CD14-positive monocyte (primary cell): ENCODE results near the gene CDH23. TPM values are rescaled to one million over a fixed set of nuclear protein-coding genes. Genes with fewer than 3 reads are reported as not detected.
A peak's percentile ranks its signal among the peaks of the same experiment; 100 is the strongest.

ENCODE experiments used
- DNase-seq, 3 donors: peaks; one replicate each; pipeline ENCODE4 v3.0.0-alpha.2; 2011 to 2022
- H2AFZ ChIP-seq: 2 replicates; pipeline ENCODE4 v1.6.0; 2012; ENCODE audit warnings: mild to moderate bottlenecking, low read depth, low read length, inconsistent platforms; ENCODE audit not compliant: insufficient read depth, poor library complexity, severe bottlenecking
- H3K27ac ChIP-seq, 2 donors: 1 replicate in 1 of 2; 2 replicates in 1 of 2; pipeline ENCODE4 v1.5.1; 2012 to 2013; ENCODE audit warnings: low read length in 2 of 2, control low read depth in 1 of 2, inconsistent platforms in 1 of 2, low read depth in 1 of 2, mild to moderate bottlenecking in 1 of 2
- H3K27me3 ChIP-seq, 2 donors: one replicate each; pipeline versions ENCODE4 v1.6.0 to v1.6.1; 2011 to 2013; ENCODE audit warnings: low read length in 2 of 2; ENCODE audit not compliant: control insufficient read depth in 2 of 2, insufficient read depth in 2 of 2
- H3K36me3 ChIP-seq, 2 donors: replicated peaks in 1 of 2; 1 replicate in 1 of 2; 2 replicates in 1 of 2; pipeline versions ENCODE4 v1.5.1 to v1.6.1; 2012 to 2013; ENCODE audit warnings: low read length in 2 of 2, control low read depth in 1 of 2, inconsistent platforms in 1 of 2, mild to moderate bottlenecking in 1 of 2; ENCODE audit not compliant: insufficient read depth in 2 of 2, control insufficient read depth in 1 of 2
- H3K4me1 ChIP-seq, 2 donors: 1 replicate in 1 of 2; 2 replicates in 1 of 2; pipeline versions ENCODE4 v1.5.1 to v1.6.1; 2012 to 2013; ENCODE audit warnings: low read length in 2 of 2, control low read depth in 1 of 2, inconsistent platforms in 1 of 2, mild to moderate bottlenecking in 1 of 2, moderate library complexity in 1 of 2; ENCODE audit not compliant: insufficient read depth in 2 of 2, control insufficient read depth in 1 of 2
- H3K4me2 ChIP-seq: replicated peaks from 2 replicates; pipeline ENCODE3; 2012; ENCODE audit warnings: low read length, moderate library complexity, mild to moderate bottlenecking; ENCODE audit not compliant: poor library complexity, severe bottlenecking; ENCODE audit errors: extremely low read depth
- H3K4me3 ChIP-seq, 3 experiments: fragments of 200-600 bp in 1 of 3; sonication (generic) in 1 of 3; replicated peaks in 1 of 3; 1 replicate in 2 of 3; 2 replicates in 1 of 3; pipeline ENCODE4 v1.5.1; 2011 to 2013; ENCODE audit warnings: low read length in 3 of 3, mild to moderate bottlenecking in 3 of 3, control low read depth in 2 of 3, low read depth in 2 of 3, inconsistent platforms in 1 of 3, moderate library complexity in 1 of 3
- H3K79me2 ChIP-seq: 2 replicates; pipeline ENCODE4 v1.6.0; 2012; ENCODE audit warnings: mild to moderate bottlenecking, control low read depth, inconsistent platforms, low read length, moderate library complexity; ENCODE audit not compliant: insufficient read depth
- H3K9ac ChIP-seq: 2 replicates; pipeline ENCODE4 v1.6.0; 2017; ENCODE audit warnings: low read length, mild to moderate bottlenecking; ENCODE audit not compliant: insufficient read depth, poor library complexity, severe bottlenecking
- H3K9me3 ChIP-seq, 2 donors: replicated peaks in 1 of 2; 1 replicate in 1 of 2; 2 replicates in 1 of 2; pipeline versions ENCODE4 v1.5.1 to v1.6.1; 2012 to 2013; ENCODE audit warnings: low read length in 2 of 2, control low read depth in 1 of 2; ENCODE audit not compliant: control insufficient read depth in 1 of 2, insufficient read depth in 1 of 2
- H4K20me1 ChIP-seq: 2 replicates; pipeline ENCODE4 v1.6.0; 2012; ENCODE audit warnings: mild to moderate bottlenecking, low read length, control low read depth, moderate library complexity; ENCODE audit not compliant: insufficient read depth
- H3K27ac Mint-ChIP-seq, 7 donors: one replicate each; pipeline ENCODE4 v1.8.0; 2020; ENCODE audit warnings: mild to moderate bottlenecking in 7 of 7, mixed read lengths in 7 of 7, moderate library complexity in 6 of 7, inconsistent platforms in 2 of 7
- H3K27me3 Mint-ChIP-seq, 3 donors: one replicate each; pipeline ENCODE4 v1.8.0; 2021 to 2022; ENCODE audit warnings: low read depth in 3 of 3, mild to moderate bottlenecking in 3 of 3, mixed read lengths in 3 of 3, moderate library complexity in 3 of 3, inconsistent platforms in 1 of 3
- H3K36me3 Mint-ChIP-seq, 2 donors: one replicate each; pipeline ENCODE4 v1.8.0; 2020; ENCODE audit warnings: mixed read lengths in 2 of 2, inconsistent platforms in 1 of 2, mild to moderate bottlenecking in 1 of 2
- H3K4me1 Mint-ChIP-seq: one replicate; pipeline ENCODE4 v1.8.0; 2020; ENCODE audit warnings: mild to moderate bottlenecking, mixed read lengths
- H3K4me3 Mint-ChIP-seq, 2 donors: one replicate each; pipeline ENCODE4 v1.8.0; 2020; ENCODE audit warnings: mild to moderate bottlenecking in 2 of 2, mixed read lengths in 2 of 2, moderate library complexity in 1 of 2
- H3K9me3 Mint-ChIP-seq, 7 donors: one replicate each; pipeline ENCODE4 v1.8.0; 2020 to 2022; ENCODE audit warnings: mixed read lengths in 7 of 7, mild to moderate bottlenecking in 6 of 7, moderate library complexity in 6 of 7, inconsistent platforms in 2 of 7
- WGBS: methylation state at CpG from one replicate; pipeline ENCODE4 v1.1.5; 2013; ENCODE audit warnings: missing lambda C conversion rate; ENCODE audit not compliant: insufficient coverage; 5-methylcytosine and 5-hydroxymethylcytosine counted together
- intact Hi-C, 2 donors: fragments of 100-400 bp; cut with micrococcal nuclease; formaldehyde crosslinking; loops; one replicate each; pipeline versions ENCODE4 v1.15.0 to v1.15.1; 2023
- polyA plus RNA-seq, 3 donors: library from polyadenylated mRNA; depleted of rRNA in 1 of 3; unstranded in 2 of 3; stranded (reverse) in 1 of 3; fragments of 300-500 nt in 2 of 3; fragments of >200 nt in 1 of 3; fragmentation: Illumina TruSeq in 2 of 3; gene quantifications; 1 replicate in 2 of 3; 2 replicates in 1 of 3; pipeline ENCODE4 v1.2.3, GENCODE V29; 2012 to 2021
- TF ChIP-seq, protein P1 (sequence below): fragments of 200-600 bp; IDR thresholded peaks from one replicate; pipeline ENCODE4 v1.8.0; 2022; ENCODE audit warnings: antibody characterized with exemption, mild to moderate bottlenecking

The CDH23 gene
- polyA plus RNA-seq, 3 donors: 8.2 to 36.2 (median 10.5) TPM

DNA sequence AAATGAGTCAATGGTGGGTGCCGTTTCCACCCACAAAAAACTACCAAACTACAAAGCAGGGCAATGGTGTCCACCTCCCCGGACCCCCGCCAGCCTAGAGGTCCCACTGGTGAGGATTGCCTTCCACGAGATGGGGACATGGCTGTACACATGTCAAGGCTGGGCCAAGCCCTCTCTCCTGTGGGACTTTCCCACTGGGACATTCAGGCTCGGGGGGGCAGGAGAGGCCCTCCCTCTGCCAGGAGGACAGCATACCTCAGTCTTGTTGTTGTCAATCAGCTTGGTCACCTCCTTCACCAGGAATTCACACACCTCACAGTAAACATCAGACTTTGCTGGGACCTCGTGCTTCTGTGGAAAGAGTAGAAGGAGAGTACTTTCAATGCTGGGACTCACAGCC lies 423.3 kb downstream of the CDH23 start:
- WGBS: 94% methylated on average over 4 of the region's 6 CpGs
- intact Hi-C loops: loop anchor here in 1 of 2 donors (10.0 kb wide), 1 partner anchor 505 kb away; the partner anchor contains the start of gene SLC29A3
- Histone ChIP-seq H3K4me2 (no peak overlapping the region), H3K9me3 (no peaks in the 10 kb centered on the region), H3K4me3 (no peak overlapping the region), H3K79me2 (peaks cover 91% of the 10 kb centered on the region), H4K20me1 (peaks cover 100% of the 10 kb centered on the region), H3K36me3 (peaks cover 96 to 100% of the 10 kb centered on the region in 2 donors), H3K4me1 (peaks cover 95 to 99% of the 10 kb centered on the region in 2 donors), H3K27ac (peak overlapping the region; percentile 89 to 95), H3K9ac (peak overlapping the region; percentile 58), H2AFZ (no peak overlapping the region), H3K27me3 (no peaks in the 10 kb centered on the region)
- peaks cover 92% of the 10 kb centered on the region for H3K4me1 Mint-ChIP-seq
- peaks cover 0 to 4% (median 0%) of the 10 kb centered on the region in 3 donors for H3K27me3 Mint-ChIP-seq
- H3K27ac Mint-ChIP-seq: peak overlapping the region; percentile 96 to 98 (median 98)
- no peak for DNase-seq
- H3K9me3 Mint-ChIP-seq: no peaks in the 10 kb centered on the region
- H3K36me3 Mint-ChIP-seq: peaks cover 96 to 97% of the 10 kb centered on the region in 2 donors
- TF ChIP-seq, protein P1, sequence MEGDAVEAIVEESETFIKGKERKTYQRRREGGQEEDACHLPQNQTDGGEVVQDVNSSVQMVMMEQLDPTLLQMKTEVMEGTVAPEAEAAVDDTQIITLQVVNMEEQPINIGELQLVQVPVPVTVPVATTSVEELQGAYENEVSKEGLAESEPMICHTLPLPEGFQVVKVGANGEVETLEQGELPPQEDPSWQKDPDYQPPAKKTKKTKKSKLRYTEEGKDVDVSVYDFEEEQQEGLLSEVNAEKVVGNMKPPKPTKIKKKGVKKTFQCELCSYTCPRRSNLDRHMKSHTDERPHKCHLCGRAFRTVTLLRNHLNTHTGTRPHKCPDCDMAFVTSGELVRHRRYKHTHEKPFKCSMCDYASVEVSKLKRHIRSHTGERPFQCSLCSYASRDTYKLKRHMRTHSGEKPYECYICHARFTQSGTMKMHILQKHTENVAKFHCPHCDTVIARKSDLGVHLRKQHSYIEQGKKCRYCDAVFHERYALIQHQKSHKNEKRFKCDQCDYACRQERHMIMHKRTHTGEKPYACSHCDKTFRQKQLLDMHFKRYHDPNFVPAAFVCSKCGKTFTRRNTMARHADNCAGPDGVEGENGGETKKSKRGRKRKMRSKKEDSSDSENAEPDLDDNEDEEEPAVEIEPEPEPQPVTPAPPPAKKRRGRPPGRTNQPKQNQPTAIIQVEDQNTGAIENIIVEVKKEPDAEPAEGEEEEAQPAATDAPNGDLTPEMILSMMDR: no peak
- no peak overlapping the region for H3K4me3 Mint-ChIP-seq

DNA sequence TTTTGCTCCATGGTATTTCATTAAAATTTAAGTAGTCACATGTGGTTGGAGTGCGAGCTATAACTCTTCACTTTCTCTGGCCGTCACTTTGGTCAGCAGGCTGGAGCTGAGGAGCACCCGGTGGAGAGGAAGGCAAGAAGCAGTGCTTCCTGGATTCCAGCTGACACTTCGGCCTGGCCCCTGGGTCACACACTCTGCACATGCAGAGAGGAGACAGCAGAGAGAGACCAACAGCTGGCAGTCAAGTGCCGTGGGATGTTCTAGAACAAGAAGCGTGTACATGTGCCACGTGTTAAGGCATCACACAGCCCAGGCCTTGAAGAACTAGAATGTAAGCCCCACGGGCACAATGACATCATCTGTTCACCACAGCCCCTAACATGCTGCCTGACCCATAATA lies 424.2 kb downstream of the CDH23 start:
- H3K4me3 Mint-ChIP-seq: no peak overlapping the region
- TF ChIP-seq, protein P1: no peak
- peaks cover 92% of the 10 kb centered on the region for H3K4me1 Mint-ChIP-seq
- 90% methylated on average over 7 of the region's 8 CpGs for WGBS
- Histone ChIP-seq H3K27ac (peak overlapping the region; percentile 89 to 95), H3K9ac (no peak overlapping the region), H4K20me1 (peaks cover 100% of the 10 kb centered on the region), H3K4me3 (no peak overlapping the region), H2AFZ (no peak overlapping the region), H3K27me3 (no peaks in the 10 kb centered on the region), H3K36me3 (peaks cover 96 to 100% of the 10 kb centered on the region in 2 donors), H3K4me1 (peaks cover 93 to 99% of the 10 kb centered on the region in 2 donors), H3K4me2 (no peak overlapping the region), H3K79me2 (peaks cover 91% of the 10 kb centered on the region), H3K9me3 (no peaks in the 10 kb centered on the region)
- intact Hi-C loops: no loop called here
- no peaks in the 10 kb centered on the region for H3K9me3 Mint-ChIP-seq
- peak overlapping the region; percentile 91 to 98 (median 97) for H3K27ac Mint-ChIP-seq
- H3K36me3 Mint-ChIP-seq: peaks cover 96 to 97% of the 10 kb centered on the region in 2 donors
- no peak for DNase-seq
- peaks cover 0 to 3% (median 0%) of the 10 kb centered on the region in 3 donors for H3K27me3 Mint-ChIP-seq
